Lower leg skin (tissue), 3 donors: ENCODE data around the gene ADISSP.

Experiments
- POLR2A ChIP-seq, 2 donors: fragments of 450-650 bp; IDR thresholded peaks; one replicate each; pipeline ENCODE4 v1.6.1; 2016 to 2017; ENCODE audit warnings: antibody characterized with exemption in 2 of 2, mild to moderate bottlenecking in 1 of 2, moderate library complexity in 1 of 2
- TF ChIP-seq, protein P1 (sequence below), 3 donors: fragments of 450-650 bp; IDR thresholded peaks; one replicate each; pipeline ENCODE4 v1.5.1; 2016; ENCODE audit warnings: antibody characterized with exemption in 3 of 3, mild to moderate bottlenecking in 3 of 3, moderate library complexity in 2 of 3

DNA sequence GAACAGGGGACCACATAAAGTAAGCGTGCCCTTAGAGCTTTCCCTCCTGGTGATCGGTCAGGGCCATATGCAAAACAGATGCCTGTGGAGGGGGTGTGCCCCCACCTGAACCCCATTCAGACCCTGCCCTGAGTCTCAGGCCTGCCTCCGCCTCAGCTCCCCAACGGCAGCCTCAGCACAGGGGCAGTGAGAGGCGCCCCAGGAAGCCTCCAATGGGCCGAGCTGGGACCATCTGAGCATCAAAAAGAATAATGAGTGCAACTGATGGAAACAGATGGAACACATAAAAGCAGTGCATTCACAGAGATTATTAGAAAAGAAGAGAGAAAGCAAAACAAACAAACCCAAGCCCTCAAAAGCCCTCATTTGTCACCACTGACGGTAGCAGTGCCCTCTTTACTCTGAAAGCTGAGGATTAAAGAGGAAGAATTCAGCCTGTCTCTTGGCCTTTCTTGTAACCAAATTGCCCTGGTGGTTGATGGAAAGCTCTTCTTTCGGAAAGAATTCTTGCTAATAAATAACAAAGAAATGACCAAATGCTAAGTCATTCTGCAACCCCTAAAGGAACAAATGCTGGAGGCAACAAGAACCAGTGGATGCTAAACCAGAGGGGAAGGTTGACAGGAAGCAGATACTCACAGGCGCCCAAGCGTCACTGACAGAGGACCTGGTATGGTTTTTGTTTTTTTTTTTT lies 6.8 kb downstream of the ADISSP start:
- TF ChIP-seq, protein P1, sequence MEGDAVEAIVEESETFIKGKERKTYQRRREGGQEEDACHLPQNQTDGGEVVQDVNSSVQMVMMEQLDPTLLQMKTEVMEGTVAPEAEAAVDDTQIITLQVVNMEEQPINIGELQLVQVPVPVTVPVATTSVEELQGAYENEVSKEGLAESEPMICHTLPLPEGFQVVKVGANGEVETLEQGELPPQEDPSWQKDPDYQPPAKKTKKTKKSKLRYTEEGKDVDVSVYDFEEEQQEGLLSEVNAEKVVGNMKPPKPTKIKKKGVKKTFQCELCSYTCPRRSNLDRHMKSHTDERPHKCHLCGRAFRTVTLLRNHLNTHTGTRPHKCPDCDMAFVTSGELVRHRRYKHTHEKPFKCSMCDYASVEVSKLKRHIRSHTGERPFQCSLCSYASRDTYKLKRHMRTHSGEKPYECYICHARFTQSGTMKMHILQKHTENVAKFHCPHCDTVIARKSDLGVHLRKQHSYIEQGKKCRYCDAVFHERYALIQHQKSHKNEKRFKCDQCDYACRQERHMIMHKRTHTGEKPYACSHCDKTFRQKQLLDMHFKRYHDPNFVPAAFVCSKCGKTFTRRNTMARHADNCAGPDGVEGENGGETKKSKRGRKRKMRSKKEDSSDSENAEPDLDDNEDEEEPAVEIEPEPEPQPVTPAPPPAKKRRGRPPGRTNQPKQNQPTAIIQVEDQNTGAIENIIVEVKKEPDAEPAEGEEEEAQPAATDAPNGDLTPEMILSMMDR (IDR thresholded peaks at IDR 0.05), result no peak
- TF ChIP-seq POLR2A (IDR thresholded peaks at IDR 0.05), result no peak
